Nephron progenitor cell (in vitro differentiated cells): ENCODE measurements around the gene DGLUCY.

Experiments used
- DNase-seq: peaks from one replicate; pipeline ENCODE4 v3.0.0; 2021
- H3K27ac Mint-ChIP-seq: 2 replicates; pipeline ENCODE4 v1.8.0; 2021; ENCODE audit warnings: mild to moderate bottlenecking, moderate library complexity, mixed read lengths
- H3K27me3 Mint-ChIP-seq: 2 replicates; pipeline ENCODE4 v1.8.0; 2021; ENCODE audit warnings: mild to moderate bottlenecking, low read depth, mixed read lengths; ENCODE audit not compliant: poor library complexity
- H3K36me3 Mint-ChIP-seq: 2 replicates; pipeline ENCODE4 v1.8.0; 2021; ENCODE audit warnings: low read depth, mixed read lengths
- H3K4me1 Mint-ChIP-seq: 2 replicates; pipeline ENCODE4 v1.8.0; 2021; ENCODE audit warnings: mixed read lengths
- H3K4me3 Mint-ChIP-seq: 2 replicates; pipeline ENCODE4 v1.8.0; 2021; ENCODE audit warnings: mild to moderate bottlenecking, moderate library complexity, mixed read lengths
- H3K9me3 Mint-ChIP-seq: 2 replicates; pipeline ENCODE4 v1.8.0; 2021; ENCODE audit warnings: mild to moderate bottlenecking, moderate library complexity, mixed read lengths
- CTCF ChIP-seq: fragments of 200-600 bp; sonication (generic); IDR thresholded peaks from 2 replicates; pipeline ENCODE4 v1.5.0; 2021; ENCODE audit warnings: antibody characterized with exemption

The DGLUCY gene

DNA sequence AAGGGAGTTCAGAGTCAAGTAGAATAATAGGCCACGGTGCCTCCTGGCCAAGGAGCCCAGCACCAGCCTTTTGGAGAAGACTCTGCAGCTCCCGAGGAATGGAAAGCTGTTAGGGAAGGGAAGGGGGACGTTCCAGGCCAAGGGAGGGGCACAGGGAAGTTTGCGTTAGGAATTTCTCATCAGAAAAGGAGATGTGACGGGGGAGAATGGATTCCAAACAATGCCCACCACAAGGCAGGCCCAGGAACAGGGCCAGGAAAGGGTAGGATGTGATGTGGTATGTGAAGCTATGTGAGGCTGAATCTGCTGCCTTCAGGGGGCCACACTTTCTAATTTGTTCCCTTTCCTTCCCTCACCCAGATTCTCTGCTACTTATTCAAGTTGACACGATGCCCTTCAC lies 46.0 kb downstream of the DGLUCY start:
- DNase-seq, result no peak
- Mint-ChIP-seq H3K4me3 (no peak overlapping the region), H3K9me3 (no peaks in the 10 kb centered on the region), H3K27me3 (no peaks in the 10 kb centered on the region), H3K4me1 (peaks cover 12% of the 10 kb centered on the region), H3K27ac (no peak overlapping the region), H3K36me3 (peaks cover 32% of the 10 kb centered on the region)
- no peak for TF ChIP-seq CTCF

- Mint-ChIP-seq H3K9me3 (no peaks in the 10 kb centered on the region), H3K27ac (no peak overlapping the region), H3K27me3 (no peaks in the 10 kb centered on the region), H3K36me3 (peaks cover 47% of the 10 kb centered on the region), H3K4me3 (no peak overlapping the region), H3K4me1 (peaks cover 5% of the 10 kb centered on the region)
- no peak for TF ChIP-seq CTCF
- DNase-seq, result no peak
These were observed 49.4 kb downstream of the DGLUCY start for GRCh38 chr14:91163316-91163715.

DNA sequence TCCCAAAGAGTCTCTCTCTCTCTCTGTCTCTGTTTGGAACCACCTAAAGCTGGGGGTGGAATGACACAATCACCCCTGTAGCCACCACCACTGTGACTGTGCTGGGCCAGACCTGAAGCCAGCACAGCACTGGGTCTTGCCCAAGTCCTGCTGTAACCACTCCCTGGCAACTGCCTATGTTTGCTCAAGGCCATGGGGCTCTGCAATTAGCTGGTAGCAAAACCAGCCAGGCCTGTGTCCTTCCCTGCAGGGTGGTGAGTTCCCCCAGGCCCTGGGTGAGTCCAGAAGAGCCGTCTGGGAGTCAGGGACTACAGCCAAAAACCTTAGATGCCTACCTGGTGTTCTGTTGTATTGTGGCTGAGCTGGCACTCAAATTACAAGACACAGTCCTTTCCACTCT lies 50.8 kb downstream of the DGLUCY start:
- H3K9me3 Mint-ChIP-seq, result no peaks in the 10 kb centered on the region
- H3K27me3 Mint-ChIP-seq, result no peaks in the 10 kb centered on the region
- DNase-seq, result no peak
- no peak for TF ChIP-seq CTCF
- peaks cover 5% of the 10 kb centered on the region for H3K4me1 Mint-ChIP-seq
- H3K27ac Mint-ChIP-seq, result no peak overlapping the region
- peaks cover 44% of the 10 kb centered on the region for H3K36me3 Mint-ChIP-seq
- no peak overlapping the region for H3K4me3 Mint-ChIP-seq

- H3K27ac Mint-ChIP-seq, result no peak overlapping the region
- peaks cover 4% of the 10 kb centered on the region for H3K4me1 Mint-ChIP-seq
- H3K4me3 Mint-ChIP-seq, result no peak overlapping the region
- H3K36me3 Mint-ChIP-seq, result peaks cover 19% of the 10 kb centered on the region
- no peak for DNase-seq
- no peaks in the 10 kb centered on the region for H3K27me3 Mint-ChIP-seq
- TF ChIP-seq CTCF, result no peak
- H3K9me3 Mint-ChIP-seq, result no peaks in the 10 kb centered on the region
These were observed 53.5 kb downstream of the DGLUCY start for GRCh38 chr14:91167380-91167770.

- peaks cover 22% of the 10 kb centered on the region for H3K4me1 Mint-ChIP-seq
- no peak for DNase-seq
- peaks cover 24% of the 10 kb centered on the region for H3K36me3 Mint-ChIP-seq
- H3K27ac Mint-ChIP-seq, result no peak overlapping the region
- TF ChIP-seq CTCF, result no peak
- H3K9me3 Mint-ChIP-seq, result no peaks in the 10 kb centered on the region
- peaks cover 2% of the 10 kb centered on the region for H3K27me3 Mint-ChIP-seq
- H3K4me3 Mint-ChIP-seq, result no peak overlapping the region
These were observed 56.1 kb downstream of the DGLUCY start for GRCh38 chr14:91169951-91170350.

DNA sequence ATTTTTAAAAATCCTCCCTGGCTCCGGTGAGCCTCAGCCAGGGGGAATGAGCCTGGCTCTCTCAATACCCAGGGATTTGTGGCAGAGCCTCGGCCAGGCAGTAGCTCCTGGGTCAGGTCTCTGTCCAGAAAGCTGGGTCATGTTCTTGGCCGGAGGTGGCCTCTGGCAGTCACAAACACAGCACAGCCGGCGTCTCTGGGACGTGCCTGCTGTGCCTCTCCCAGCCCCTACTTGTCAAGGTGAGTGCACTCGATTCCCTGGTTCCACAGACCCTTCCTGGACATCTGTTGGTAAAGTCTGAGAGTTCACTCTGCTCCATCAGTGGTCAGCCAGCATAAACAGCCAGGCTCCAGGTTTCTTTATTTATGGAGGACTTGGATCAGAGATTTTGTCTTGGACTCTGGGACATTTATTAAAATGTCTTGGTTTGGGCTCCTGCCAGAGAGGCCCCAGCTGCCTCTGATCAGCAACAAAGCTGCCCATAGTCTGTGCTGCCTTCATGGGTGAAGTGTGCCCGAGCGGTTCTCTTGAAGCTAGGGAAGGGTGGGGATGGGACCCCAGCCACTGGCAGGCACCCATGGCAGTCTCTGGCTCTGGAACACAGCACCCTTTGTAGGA lies 56.7 kb downstream of the DGLUCY start:
- peaks cover 28% of the 10 kb centered on the region for H3K4me1 Mint-ChIP-seq
- peaks cover 3% of the 10 kb centered on the region for H3K27me3 Mint-ChIP-seq
- H3K36me3 Mint-ChIP-seq, result peaks cover 26% of the 10 kb centered on the region
- H3K4me3 Mint-ChIP-seq, result no peak overlapping the region
- H3K27ac Mint-ChIP-seq, result no peak overlapping the region
- no peak for TF ChIP-seq CTCF
- no peaks in the 10 kb centered on the region for H3K9me3 Mint-ChIP-seq
- DNase-seq, result no peak
